ENCODE results near the gene ADGRD1.
A peak's percentile ranks its signal among the peaks of the same experiment; 100 is the strongest.

The ADGRD1 gene

DNA sequence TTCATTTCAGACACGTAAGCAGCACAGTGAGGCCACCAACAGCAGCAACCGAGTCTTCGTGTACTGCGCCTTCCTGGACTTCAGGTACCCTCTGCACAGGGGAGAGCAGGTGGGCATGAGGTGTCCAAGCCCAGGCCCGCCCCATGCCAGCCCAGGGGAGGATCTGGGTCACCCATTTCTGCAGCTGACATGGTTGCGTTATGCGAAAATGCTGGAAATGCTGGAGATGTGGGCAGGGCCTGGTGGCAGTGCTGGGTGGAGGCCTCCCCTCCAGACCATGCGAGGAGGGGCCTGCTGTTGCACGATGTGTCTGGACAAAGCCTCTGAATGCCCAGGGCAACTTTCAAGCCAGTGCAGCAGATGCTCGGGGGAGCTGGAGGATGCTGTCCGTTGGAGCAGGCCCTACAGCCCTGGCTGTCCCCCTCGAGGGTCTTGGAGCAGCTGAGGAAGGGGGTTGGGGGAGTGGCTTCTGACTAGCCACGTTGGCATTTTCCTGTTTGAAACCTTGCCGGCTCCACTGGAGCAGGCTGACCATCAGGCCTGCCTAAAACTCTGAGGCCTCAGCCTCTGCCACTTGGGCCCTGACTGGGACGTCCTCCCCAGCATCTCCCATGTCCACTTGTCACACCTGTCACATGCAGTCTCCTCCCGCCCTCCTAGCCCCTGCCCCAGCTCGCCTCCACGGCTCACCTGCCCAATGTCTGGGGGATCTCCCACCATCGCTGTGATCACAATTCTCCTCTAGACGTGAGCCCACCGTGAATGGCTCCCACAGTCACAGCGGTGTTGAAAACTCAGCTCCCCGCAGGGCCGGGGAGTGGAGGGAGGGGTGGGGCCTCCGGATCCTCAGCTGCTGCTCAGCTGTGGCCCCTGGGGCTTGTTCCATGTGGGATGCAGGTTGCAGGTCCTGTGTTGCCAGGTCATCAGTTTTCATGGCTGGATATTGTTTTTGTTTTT is 123.4 kb downstream of the ADGRD1 start:
- no peak for DNase-seq

DNA sequence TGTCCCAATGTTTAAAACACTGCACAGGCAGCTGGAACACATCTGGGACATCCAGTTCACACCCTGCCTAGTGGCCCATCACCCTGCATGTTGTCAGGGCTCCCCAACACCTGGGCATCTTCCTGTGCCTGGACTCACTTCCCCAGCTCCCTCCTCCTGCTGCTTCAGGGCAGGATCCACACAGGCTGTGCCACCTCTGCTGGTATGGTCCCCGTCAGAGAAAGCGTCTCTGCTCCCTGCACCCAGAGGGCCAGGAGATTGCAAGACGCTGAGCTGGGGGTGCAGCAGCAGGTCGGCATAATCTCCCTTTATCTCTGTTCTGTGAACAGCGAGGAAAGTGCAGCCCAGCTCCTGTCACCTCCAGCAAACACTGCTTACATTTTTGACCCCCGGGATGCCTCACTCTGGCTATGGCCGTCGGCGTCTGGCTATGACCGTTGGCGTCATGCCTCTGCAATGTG is 124.3 kb downstream of the ADGRD1 start:
- DNase-seq = no peak

GRCh38 chr12:131082290-131083194 is 128.8 kb downstream of the ADGRD1 start:
- no peak for DNase-seq

GRCh38 chr12:131084341-131085011 is 130.8 kb downstream of the ADGRD1 start:
- DNase-seq = no peak

DNA sequence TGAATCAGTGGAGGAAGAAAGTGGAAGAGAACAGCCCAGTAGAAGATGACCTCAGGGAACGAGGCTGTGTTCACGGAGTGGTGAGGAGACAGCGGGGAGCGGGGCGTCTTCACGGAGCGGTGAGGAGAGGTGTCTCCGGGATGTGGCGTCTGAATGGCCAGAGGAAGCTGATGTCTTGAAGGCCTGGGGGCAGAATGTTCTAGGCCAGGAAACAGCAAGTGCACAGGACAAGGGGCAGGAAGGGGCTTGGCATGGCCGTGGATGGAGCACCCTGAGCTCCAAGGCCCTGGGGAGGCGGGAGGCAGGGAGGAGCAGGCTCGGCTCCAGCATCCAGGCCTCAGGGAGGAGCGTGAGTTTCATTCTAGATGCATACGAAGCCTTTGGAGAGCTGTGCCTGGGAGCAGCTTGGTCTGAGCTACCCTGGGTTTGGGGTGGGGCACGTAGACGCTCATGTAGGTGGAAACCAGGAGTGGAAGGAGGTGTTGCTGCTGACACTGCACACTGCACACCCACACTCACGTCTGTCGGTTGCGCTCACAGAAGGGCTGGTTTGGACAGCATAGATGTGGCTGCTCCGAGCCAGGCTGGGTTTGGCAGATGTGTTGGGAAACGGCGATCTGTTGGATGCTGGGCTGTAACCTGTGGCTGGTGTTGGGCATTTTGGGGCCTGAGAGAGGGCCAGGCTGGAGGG is 131.6 kb downstream of the ADGRD1 start:
- no peak for DNase-seq

- DNase-seq = no peak
These were observed 132.3 kb downstream of the ADGRD1 start for GRCh38 chr12:131085816-131086591.

GRCh38 chr12:131087302-131087818 is 133.7 kb downstream of the ADGRD1 start:
- DNase-seq = no peak

GRCh38 chr12:131087991-131088700 is 134.4 kb downstream of the ADGRD1 start:
- DNase-seq = no peak

- DNase-seq = no peak
These were observed 135.2 kb downstream of the ADGRD1 start for GRCh38 chr12:131088701-131089530.

DNA sequence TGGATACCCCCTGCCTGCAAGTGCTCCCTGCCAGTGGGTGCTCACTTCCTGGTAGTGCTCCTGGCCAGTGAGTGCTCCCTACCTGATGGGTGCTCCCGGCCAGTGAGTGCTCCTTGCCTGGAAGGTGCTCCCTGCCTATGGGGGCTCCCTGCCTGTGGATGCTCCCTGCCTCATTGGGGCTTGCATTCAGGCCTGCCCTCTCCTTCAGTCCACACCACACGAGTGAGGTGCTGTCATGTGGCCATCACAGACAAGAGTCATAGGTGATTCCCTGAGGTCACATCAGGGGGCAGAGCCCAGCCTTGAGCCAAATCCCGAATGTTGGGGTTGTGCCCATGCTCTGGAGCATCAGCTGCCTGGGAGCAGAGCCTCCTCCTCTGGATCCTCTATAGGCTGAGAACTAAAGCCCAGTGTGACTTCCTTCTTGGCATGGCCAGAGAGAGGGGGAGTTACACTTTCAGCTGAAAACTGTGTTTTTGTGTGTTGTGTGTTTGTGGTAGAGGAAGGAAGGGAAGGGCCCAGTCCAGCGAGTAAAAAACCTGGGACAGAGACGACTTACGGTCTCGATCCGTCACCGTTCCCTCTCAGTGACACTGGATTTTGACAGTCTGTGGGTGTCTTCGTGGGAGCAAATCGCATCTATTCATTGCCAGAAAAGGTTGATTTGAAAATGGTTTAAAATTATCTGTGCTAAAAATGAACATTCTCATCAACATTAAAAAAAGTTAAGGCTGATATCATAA is 136.0 kb downstream of the ADGRD1 start:
- DNase-seq = no peak

DNA sequence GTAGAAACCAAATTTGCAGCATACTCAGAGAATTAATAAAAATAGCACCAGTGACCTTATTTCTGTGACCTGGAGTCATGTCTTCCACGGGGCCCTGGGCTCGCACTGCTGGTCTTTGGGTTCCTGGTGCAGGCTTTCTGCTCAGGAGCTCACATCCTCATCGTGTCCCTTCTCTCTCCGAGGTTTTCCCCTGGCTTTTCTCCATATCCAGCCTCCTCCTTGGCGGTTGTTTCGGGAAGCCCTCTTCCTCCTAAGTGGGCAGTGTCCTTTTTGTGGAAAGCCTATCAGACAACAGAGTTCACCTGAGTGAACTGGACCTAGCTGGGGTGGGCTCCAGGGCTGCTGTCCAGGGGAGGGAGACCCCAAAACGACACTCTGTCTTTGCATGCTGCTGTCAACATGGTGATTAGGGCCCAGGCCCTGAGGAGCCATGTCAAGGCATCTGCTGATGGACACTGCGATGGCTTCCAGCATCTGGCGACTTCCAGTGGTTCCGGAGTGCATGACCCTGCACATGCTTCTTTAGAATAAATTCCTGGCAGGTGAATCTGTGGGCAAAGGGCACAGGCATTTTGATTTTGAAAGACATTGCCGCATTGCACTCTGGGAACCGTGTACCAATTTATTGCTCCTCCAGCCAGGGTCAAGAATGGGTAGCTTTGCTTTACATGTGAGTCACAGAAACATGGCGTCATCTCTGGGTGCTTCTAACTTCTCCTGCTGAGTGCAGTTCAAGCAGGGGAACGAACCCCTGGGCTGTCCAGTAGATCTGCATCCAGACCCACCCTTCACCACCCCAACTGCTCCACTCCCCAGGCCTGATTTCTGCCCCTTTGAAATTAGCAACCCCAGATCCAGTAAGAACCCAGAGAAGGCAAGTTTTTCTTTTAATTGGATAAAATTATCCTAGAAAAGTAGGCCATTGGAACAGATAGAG is 136.8 kb downstream of the ADGRD1 start:
- no peak for DNase-seq

DNA sequence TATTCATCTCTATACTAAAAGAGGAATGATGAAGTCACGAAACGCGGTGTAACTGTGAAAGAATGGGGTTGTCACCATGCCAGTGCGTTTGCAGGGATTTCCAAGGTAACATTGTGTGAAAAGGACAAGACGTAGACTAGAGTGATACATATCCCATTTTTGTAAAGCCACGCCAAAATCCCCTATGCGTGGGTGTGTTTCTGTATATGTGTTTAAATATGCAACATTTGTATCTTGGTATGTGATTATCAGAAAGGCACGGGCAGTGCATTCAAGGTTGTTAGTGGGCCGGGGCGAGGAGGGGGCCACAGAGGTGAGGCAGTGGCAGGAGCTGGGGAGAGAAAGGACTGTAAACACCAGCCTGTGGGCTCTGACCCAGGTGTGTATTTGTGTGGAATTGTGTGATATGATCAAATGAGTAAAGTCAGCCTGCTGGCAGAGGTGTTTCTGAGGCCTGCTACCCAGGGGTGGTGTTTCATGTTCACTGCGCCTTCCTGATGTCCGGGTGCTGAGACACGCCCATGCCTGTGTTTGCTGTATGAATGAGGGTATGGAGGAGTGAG is 137.8 kb downstream of the ADGRD1 start:
- no peak for DNase-seq

DNA sequence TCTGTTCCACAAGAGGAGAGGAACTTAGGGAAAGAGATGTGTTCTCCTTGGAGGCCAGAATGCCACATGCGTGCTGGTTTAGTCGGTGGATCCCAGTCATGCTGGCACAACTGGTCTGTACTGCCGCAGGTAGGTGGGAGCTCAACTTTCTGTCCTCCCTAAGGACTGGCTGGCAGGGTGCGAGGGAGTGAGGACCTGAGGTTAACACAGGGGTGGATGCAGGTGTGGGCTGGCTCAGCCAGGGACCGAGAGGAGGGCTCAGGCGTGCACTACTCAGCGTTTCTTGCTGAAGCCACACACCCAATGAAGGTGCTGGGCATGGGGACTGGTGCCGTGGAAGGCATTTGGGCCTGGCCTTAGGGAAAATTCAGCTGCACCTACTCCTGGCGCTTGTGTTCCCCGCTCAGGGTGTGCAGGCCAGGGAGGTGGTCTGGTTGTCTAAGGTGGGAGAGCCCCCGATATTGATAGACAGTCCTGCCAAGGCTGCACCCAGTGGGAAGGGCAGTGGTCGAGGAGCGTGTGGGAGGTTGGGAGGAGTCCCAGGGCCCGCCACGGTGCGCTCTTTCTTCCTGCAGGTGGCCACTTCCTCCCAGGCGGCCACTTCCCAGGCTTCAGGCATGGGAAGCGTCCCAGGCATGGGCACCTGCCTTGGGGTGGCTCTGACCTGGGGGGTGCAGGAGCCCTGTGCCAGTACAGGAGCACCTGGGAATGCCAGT is 138.4 kb downstream of the ADGRD1 start:
- DNase-seq = no peak

DNA sequence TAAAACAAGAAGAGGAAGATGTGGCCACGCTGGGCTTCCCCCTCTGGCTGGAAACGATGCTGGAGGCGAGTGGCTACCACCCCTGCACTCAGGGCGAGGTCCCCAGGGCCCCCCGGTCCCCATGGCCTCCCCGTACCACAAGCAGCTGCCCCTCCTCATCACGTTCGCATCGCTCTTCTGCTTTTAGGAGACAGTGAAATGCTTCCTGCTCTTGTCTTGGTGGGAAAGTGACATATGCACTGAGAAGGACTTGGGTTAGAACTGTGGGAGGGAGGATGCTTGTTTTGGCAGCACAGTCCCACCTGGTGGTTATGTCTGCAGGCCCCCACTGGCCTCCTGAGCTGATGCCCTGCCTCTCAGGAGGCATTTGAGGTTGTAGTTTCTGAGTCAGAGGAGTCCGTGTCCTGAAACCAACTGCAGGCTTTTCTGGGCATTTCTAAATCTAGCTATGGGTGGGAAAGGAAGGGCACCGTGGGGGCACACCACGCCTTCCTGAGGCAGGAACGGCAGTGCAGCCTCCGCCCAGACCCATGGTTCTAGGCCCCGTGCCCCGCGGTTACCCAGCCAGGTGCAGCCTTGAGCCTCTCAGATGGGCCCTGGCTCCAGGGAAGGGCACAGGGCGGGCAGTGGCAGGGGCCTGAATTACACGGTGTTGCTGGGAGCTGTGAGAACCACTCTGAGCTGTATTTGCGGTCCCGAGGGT is 139.3 kb downstream of the ADGRD1 start:
- peak; percentile 7 for DNase-seq

DNA sequence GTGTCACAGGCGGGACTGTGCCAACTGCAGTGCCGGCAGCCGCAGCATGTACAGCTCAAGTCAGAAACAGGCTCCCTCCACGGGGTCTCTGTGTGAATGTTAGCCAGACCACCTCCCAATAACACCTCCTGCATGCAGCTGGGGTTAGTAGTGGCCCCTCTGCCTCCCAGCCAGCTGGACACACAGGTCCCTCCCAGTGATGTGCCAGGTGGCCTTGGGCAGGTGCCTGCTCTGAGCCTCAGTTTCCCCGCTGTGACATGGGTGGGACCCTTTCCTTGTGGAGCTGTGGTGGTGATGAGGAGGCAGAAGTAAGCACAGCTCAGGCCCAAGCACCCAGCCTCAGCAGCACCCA is 139.9 kb downstream of the ADGRD1 start:
- no peak for DNase-seq

Data from NCI-H226 (cell line).